Measurements from ENCODE around the gene NMNAT2. TPM values are rescaled to one million over a fixed set of nuclear protein-coding genes. Genes with fewer than 3 reads are reported as not detected.

NMNAT2 gene
- total RNA-seq, 1 experiment from 2014 or later = 8.8 TPM

- no peak for TF ChIP-seq ZNF512 (CRISPR knock-in tag; IDR thresholded peaks at IDR 0.05; ENCODE audit: borderline replicate concordance)
- no peak for TF ChIP-seq CDX4 (CRISPR knock-in tag; IDR thresholded peaks at IDR 0.05; ENCODE audit: borderline replicate concordance)
- TF ChIP-seq NFATC4 (CRISPR knock-in tag; IDR thresholded peaks at IDR 0.05) = no peak
These were observed 217.7 kb downstream of the NMNAT2 start (continued) for GRCh38 chr1:183200451-183200850.

- Mint-ChIP-seq H3K36me3 (no peaks in the 10 kb centered on the region), H3K4me1 (peaks cover 21% of the 10 kb centered on the region), H3K27me3 (ENCODE audit: low read depth) (no peaks in the 10 kb centered on the region), H3K4me3 (no peak overlapping the region), H3K9me3 (no peaks in the 10 kb centered on the region), H3K27ac (no peak overlapping the region; the same call in 1 of the 2 replicates)
- no peak for DNase-seq (ENCODE audit: low spot score)
- TF ChIP-seq ZNF671 (CRISPR knock-in tag; IDR thresholded peaks at IDR 0.05) (no peak), ZNF532 (CRISPR knock-in tag; IDR thresholded peaks at IDR 0.05; ENCODE audit: borderline replicate concordance) (no peak), ATF6 (CRISPR knock-in tag; IDR thresholded peaks at IDR 0.05) (no peak), OVOL2 (CRISPR knock-in tag; IDR thresholded peaks at IDR 0.05; ENCODE audit: borderline replicate concordance) (no peak), SMAD3 (CRISPR knock-in tag; IDR thresholded peaks at IDR 0.05; ENCODE audit: borderline replicate concordance) (no peak), CBFB (CRISPR knock-in tag; IDR thresholded peaks at IDR 0.05; ENCODE audit: low read depth) (no peak), ZNF396 (CRISPR knock-in tag; IDR thresholded peaks at IDR 0.05; ENCODE audit: borderline replicate concordance) (no peak), EMX1 (CRISPR knock-in tag; IDR thresholded peaks at IDR 0.05) (no peak), ELF4 (CRISPR knock-in tag; IDR thresholded peaks at IDR 0.05; ENCODE audit: low read depth) (no peak), E2F5 (CRISPR knock-in tag; IDR thresholded peaks at IDR 0.05) (no peak), ATF1 (CRISPR knock-in tag; IDR thresholded peaks at IDR 0.05) (no peak)
- POLR2A ChIA-PET = no interaction called here
- CTCF ChIA-PET = no interaction called here
- ATAC-seq = no peak
These were observed 218.9 kb downstream of the NMNAT2 start for GRCh38 chr1:183199304-183199703.

GRCh38 chr1:183198463-183198862 lies 219.7 kb downstream of the NMNAT2 start:
- no peaks in the 10 kb centered on the region for H3K36me3 Mint-ChIP-seq
- no peak for ATAC-seq
- ChIA-PET CTCF (no interaction called here), POLR2A (interaction anchor here (1.0 kb wide), 1 partner anchor 11 kb away, joined by 6 read pairs; no protein-coding TSS in a partner anchor)
- no peak for TF ChIP-seq RORB (CRISPR knock-in tag; IDR thresholded peaks at IDR 0.05)
- no peak for TF ChIP-seq FOXP1 (CRISPR knock-in tag; IDR thresholded peaks at IDR 0.05; ENCODE audit: borderline replicate concordance)
- TF ChIP-seq NFATC4 (CRISPR knock-in tag; IDR thresholded peaks at IDR 0.05) = no peak
- TF ChIP-seq ATF1 (CRISPR knock-in tag; IDR thresholded peaks at IDR 0.05) = no peak
- TF ChIP-seq ZNF671 (CRISPR knock-in tag; IDR thresholded peaks at IDR 0.05) = no peak
- no peak for TF ChIP-seq FOXJ3 (CRISPR knock-in tag; IDR thresholded peaks at IDR 0.05; ENCODE audit: borderline replicate concordance)
- H3K4me3 Mint-ChIP-seq = no peak overlapping the region
- H3K4me1 Mint-ChIP-seq = peaks cover 29% of the 10 kb centered on the region
- no peaks in the 10 kb centered on the region for H3K9me3 Mint-ChIP-seq
- no peaks in the 10 kb centered on the region for H3K27me3 Mint-ChIP-seq (ENCODE audit: low read depth)
- DNase-seq (ENCODE audit: low spot score) = no peak
- peak overlapping the region; percentile 24; the same call in 1 of the 2 replicates for H3K27ac Mint-ChIP-seq
